Measurements from ENCODE around the gene LRRC23. TPM values are rescaled to one million over a fixed set of nuclear protein-coding genes. Genes with fewer than 3 reads are reported as not detected.

Gene LRRC23
- total and polyA plus RNA-seq, 4 donors: 29.6 to 61.0 (median 42.1) TPM

GRCh38 chr12:6946033-6946919, 41.7 kb downstream of the LRRC23 start:
- H3K27me3 ChIP-seq (ENCODE audit: control insufficient read depth in 3 of 3, insufficient read depth in 3 of 3, low read length in 2 of 3): no peaks in the 10 kb centered on the region
- peak; percentile 71 to 86 (median 85) for DNase-seq
- 15 to 28% methylated on average over 31 to 32 of the region's 32 CpGs for WGBS, 2 donors
- H3K4me1 ChIP-seq (ENCODE audit: control insufficient read depth in 5 of 5, insufficient read depth in 5 of 5, low read length in 5 of 5): peaks cover 0 to 19% (median 12%) of the 10 kb centered on the region in 5 donors
- H3K4me3 ChIP-seq: peak overlapping the region; percentile 4
- H3K27ac ChIP-seq (ENCODE audit: low read depth in 1 of 2, low read length in 1 of 2): peak overlapping the region in 1 of 2 donors; percentile 50
- H3K9me3 ChIP-seq (ENCODE audit: control insufficient read depth in 4 of 4, insufficient read depth in 3 of 4, low read length in 3 of 4): no peaks in the 10 kb centered on the region
- ATAC-seq (ENCODE audit: insufficient read depth, low FRiP score): peak; percentile 59
- no peak overlapping the region for H3K9ac ChIP-seq (ENCODE audit: insufficient read depth in 1 of 2, low read length in 2 of 2)
- peaks cover 0 to 14% (median 12%) of the 10 kb centered on the region in 4 donors for H3K36me3 ChIP-seq (ENCODE audit: control insufficient read depth in 4 of 4, insufficient read depth in 4 of 4, low read length in 4 of 4)
- TF ChIP-seq, protein P1, sequence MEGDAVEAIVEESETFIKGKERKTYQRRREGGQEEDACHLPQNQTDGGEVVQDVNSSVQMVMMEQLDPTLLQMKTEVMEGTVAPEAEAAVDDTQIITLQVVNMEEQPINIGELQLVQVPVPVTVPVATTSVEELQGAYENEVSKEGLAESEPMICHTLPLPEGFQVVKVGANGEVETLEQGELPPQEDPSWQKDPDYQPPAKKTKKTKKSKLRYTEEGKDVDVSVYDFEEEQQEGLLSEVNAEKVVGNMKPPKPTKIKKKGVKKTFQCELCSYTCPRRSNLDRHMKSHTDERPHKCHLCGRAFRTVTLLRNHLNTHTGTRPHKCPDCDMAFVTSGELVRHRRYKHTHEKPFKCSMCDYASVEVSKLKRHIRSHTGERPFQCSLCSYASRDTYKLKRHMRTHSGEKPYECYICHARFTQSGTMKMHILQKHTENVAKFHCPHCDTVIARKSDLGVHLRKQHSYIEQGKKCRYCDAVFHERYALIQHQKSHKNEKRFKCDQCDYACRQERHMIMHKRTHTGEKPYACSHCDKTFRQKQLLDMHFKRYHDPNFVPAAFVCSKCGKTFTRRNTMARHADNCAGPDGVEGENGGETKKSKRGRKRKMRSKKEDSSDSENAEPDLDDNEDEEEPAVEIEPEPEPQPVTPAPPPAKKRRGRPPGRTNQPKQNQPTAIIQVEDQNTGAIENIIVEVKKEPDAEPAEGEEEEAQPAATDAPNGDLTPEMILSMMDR (IDR thresholded peaks at IDR 0.05; ENCODE audit: control extremely low read depth, extremely low read depth): no peak

GRCh38 chr12:6946920-6947374, 42.3 kb downstream of the LRRC23 start:
- Histone ChIP-seq H3K27me3 (ENCODE audit: control insufficient read depth in 3 of 3, insufficient read depth in 3 of 3, low read length in 2 of 3) (no peaks in the 10 kb centered on the region), H3K27ac (ENCODE audit: low read depth in 1 of 2, low read length in 1 of 2) (peak overlapping the region in 1 of 2 donors; percentile 50), H3K9ac (ENCODE audit: insufficient read depth in 1 of 2, low read length in 2 of 2) (no peak overlapping the region), H3K4me3 (peak overlapping the region; percentile 4), H3K9me3 (ENCODE audit: control insufficient read depth in 4 of 4, insufficient read depth in 3 of 4, low read length in 3 of 4) (no peaks in the 10 kb centered on the region), H3K36me3 (ENCODE audit: control insufficient read depth in 4 of 4, insufficient read depth in 4 of 4, low read length in 4 of 4) (peaks cover 0 to 8% (median 6%) of the 10 kb centered on the region in 4 donors), H3K4me1 (ENCODE audit: control insufficient read depth in 5 of 5, insufficient read depth in 5 of 5, low read length in 5 of 5) (peaks cover 0 to 19% (median 12%) of the 10 kb centered on the region in 5 donors)
- no peak for DNase-seq
- no peak for ATAC-seq (ENCODE audit: insufficient read depth, low FRiP score)
- TF ChIP-seq, protein P1 (IDR thresholded peaks at IDR 0.05; ENCODE audit: control extremely low read depth, extremely low read depth): no peak
- WGBS, 2 donors: 61 to 78% methylated on average over 8 of the region's 8 CpGs

DNA sequence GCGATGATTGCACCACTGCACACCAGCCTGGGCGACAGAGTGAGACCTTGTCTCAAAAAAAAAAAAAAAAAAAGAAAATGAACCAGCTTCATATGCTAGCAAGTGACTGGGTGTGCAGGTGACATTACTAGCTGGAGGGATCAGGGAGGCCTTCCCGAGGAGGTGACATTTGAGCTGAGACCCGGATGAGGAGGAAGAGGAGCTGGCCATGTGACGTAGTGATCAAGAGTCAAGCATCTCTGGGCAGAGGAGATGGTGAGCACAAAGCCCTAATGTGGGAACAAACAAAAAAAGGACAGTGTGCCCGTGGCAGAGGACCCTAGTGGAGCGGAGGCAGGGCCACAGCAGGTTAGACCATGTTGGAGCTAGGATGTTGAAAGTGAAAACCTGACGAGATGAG, 43.0 kb downstream of the LRRC23 start:
- 87% methylated on average over 8 of the region's 8 CpGs for WGBS, 2 donors
- DNase-seq: no peak
- TF ChIP-seq, protein P1 (IDR thresholded peaks at IDR 0.05; ENCODE audit: control extremely low read depth, extremely low read depth): no peak
- no peak overlapping the region for H3K4me3 ChIP-seq
- H3K9ac ChIP-seq (ENCODE audit: insufficient read depth in 1 of 2, low read length in 2 of 2): no peak overlapping the region
- H3K9me3 ChIP-seq (ENCODE audit: control insufficient read depth in 4 of 4, insufficient read depth in 3 of 4, low read length in 3 of 4): no peaks in the 10 kb centered on the region
- H3K27ac ChIP-seq (ENCODE audit: low read depth in 1 of 2, low read length in 1 of 2): no peak overlapping the region
- H3K36me3 ChIP-seq (ENCODE audit: control insufficient read depth in 4 of 4, insufficient read depth in 4 of 4, low read length in 4 of 4): peaks cover 0 to 9% (median 7%) of the 10 kb centered on the region in 4 donors
- peaks cover 0 to 19% (median 12%) of the 10 kb centered on the region in 5 donors for H3K4me1 ChIP-seq (ENCODE audit: control insufficient read depth in 5 of 5, insufficient read depth in 5 of 5, low read length in 5 of 5)
- H3K27me3 ChIP-seq (ENCODE audit: control insufficient read depth in 3 of 3, insufficient read depth in 3 of 3, low read length in 2 of 3): no peaks in the 10 kb centered on the region
- ATAC-seq (ENCODE audit: insufficient read depth, low FRiP score): no peak

Measured in lung (tissue), 12 donors.